Activated CD4-positive, alpha-beta memory T cell treated with anti-CD3 and anti-CD28 coated beads, Interleukin-2, amount 10 ng/mL, durations not matched to agents 7 days and 5 days (primary cell): ENCODE measurements around the gene LAMC1. TPM values are rescaled to one million over a fixed set of nuclear protein-coding genes. Genes with fewer than 3 reads are reported as not detected.

Experiments used
- CTCF ChIA-PET: fragments of 350-600 bp; sonication (Branson Sonifier 250); formaldehyde crosslinking; loops from one replicate; lab custom pipeline; 2021; ENCODE audit warnings: antibody characterized with exemption, inconsistent platforms; lab: Charles Lee
- POLR2A ChIA-PET: fragments of 350-600 bp; sonication (Branson Sonifier 250); formaldehyde crosslinking; loops from one replicate; lab custom pipeline; 2021; ENCODE audit warnings: antibody characterized with exemption; lab: Charles Lee
- DNase-seq: peaks from one replicate; pipeline ENCODE4 v3.0.0-alpha.2; 2020
- H3K27ac Mint-ChIP-seq: one replicate; pipeline ENCODE4 v1.8.0; 2021; ENCODE audit warnings: mild to moderate bottlenecking, mixed read lengths
- H3K27me3 Mint-ChIP-seq: one replicate; pipeline ENCODE4 v1.8.0; 2021; ENCODE audit warnings: mixed read lengths
- H3K36me3 Mint-ChIP-seq: one replicate; pipeline ENCODE4 v1.8.0; 2021; ENCODE audit warnings: low read depth, mixed read lengths
- H3K4me1 Mint-ChIP-seq: one replicate; pipeline ENCODE4 v1.8.0; 2021; ENCODE audit warnings: mixed read lengths
- H3K4me3 Mint-ChIP-seq: one replicate; pipeline ENCODE4 v1.8.0; 2021; ENCODE audit warnings: mild to moderate bottlenecking, mixed read lengths
- H3K9me3 Mint-ChIP-seq: one replicate; pipeline ENCODE4 v1.8.0; 2021; ENCODE audit warnings: mixed read lengths
- total RNA-seq, 2 experiments: library from RNA; stranded (reverse); gene quantifications; one replicate each; pipeline ENCODE4 v1.2.3, GENCODE V29; 2021

LAMC1 gene
- total RNA-seq, 2 experiments from 2014 or later, result 0.53 TPM; not detected in 1

GRCh38 chr1:183000167-183000962, 22.9 kb upstream of the LAMC1 start:
- Mint-ChIP-seq H3K4me1 (peaks cover 6% of the 10 kb centered on the region), H3K27ac (no peak overlapping the region), H3K27me3 (peaks cover 20% of the 10 kb centered on the region), H3K4me3 (no peak overlapping the region), H3K9me3 (no peaks in the 10 kb centered on the region), H3K36me3 (no peaks in the 10 kb centered on the region)
- no peak for DNase-seq
- ChIA-PET CTCF (no interaction called here), POLR2A (no interaction called here)

- no peak for DNase-seq
- Mint-ChIP-seq H3K27me3 (peaks cover 23% of the 10 kb centered on the region), H3K36me3 (no peaks in the 10 kb centered on the region), H3K27ac (no peak overlapping the region), H3K4me1 (no peaks in the 10 kb centered on the region), H3K4me3 (no peak overlapping the region), H3K9me3 (no peaks in the 10 kb centered on the region)
- POLR2A ChIA-PET, result no interaction called here
- CTCF ChIA-PET, result no interaction called here
Observed at GRCh38 chr1:183002267-183002666, 21.0 kb upstream of the LAMC1 start.

GRCh38 chr1:183002797-183003196, 20.4 kb upstream of the LAMC1 start:
- ChIA-PET CTCF (no interaction called here), POLR2A (no interaction called here)
- H3K9me3 Mint-ChIP-seq, result no peaks in the 10 kb centered on the region
- no peaks in the 10 kb centered on the region for H3K36me3 Mint-ChIP-seq
- H3K27ac Mint-ChIP-seq, result no peak overlapping the region
- DNase-seq, result no peak
- no peaks in the 10 kb centered on the region for H3K4me1 Mint-ChIP-seq
- peaks cover 21% of the 10 kb centered on the region for H3K27me3 Mint-ChIP-seq
- H3K4me3 Mint-ChIP-seq, result no peak overlapping the region

GRCh38 chr1:183003203-183003602, 20.0 kb upstream of the LAMC1 start:
- H3K9me3 Mint-ChIP-seq, result no peaks in the 10 kb centered on the region
- DNase-seq, result no peak
- ChIA-PET CTCF (no interaction called here), POLR2A (no interaction called here)
- H3K4me1 Mint-ChIP-seq, result no peaks in the 10 kb centered on the region
- no peak overlapping the region for H3K27ac Mint-ChIP-seq
- H3K27me3 Mint-ChIP-seq, result peaks cover 18% of the 10 kb centered on the region
- no peaks in the 10 kb centered on the region for H3K36me3 Mint-ChIP-seq
- no peak overlapping the region for H3K4me3 Mint-ChIP-seq

- H3K4me3 Mint-ChIP-seq, result no peak overlapping the region
- H3K27ac Mint-ChIP-seq, result no peak overlapping the region
- no peaks in the 10 kb centered on the region for H3K36me3 Mint-ChIP-seq
- peaks cover 17% of the 10 kb centered on the region for H3K27me3 Mint-ChIP-seq
- DNase-seq, result no peak
- ChIA-PET CTCF (no interaction called here), POLR2A (no interaction called here)
- no peaks in the 10 kb centered on the region for H3K4me1 Mint-ChIP-seq
- no peaks in the 10 kb centered on the region for H3K9me3 Mint-ChIP-seq
Observed at GRCh38 chr1:183004141-183004540, 19.1 kb upstream of the LAMC1 start.

- DNase-seq, result no peak
- Mint-ChIP-seq H3K27ac (no peak overlapping the region), H3K27me3 (peaks cover 9% of the 10 kb centered on the region), H3K9me3 (peaks cover 3% of the 10 kb centered on the region), H3K4me3 (no peak overlapping the region), H3K4me1 (no peaks in the 10 kb centered on the region), H3K36me3 (no peaks in the 10 kb centered on the region)
- ChIA-PET POLR2A (no interaction called here), CTCF (no interaction called here)
Observed at GRCh38 chr1:183011859-183012258, 11.4 kb upstream of the LAMC1 start.

GRCh38 chr1:183012301-183012994, 10.8 kb upstream of the LAMC1 start:
- Mint-ChIP-seq H3K36me3 (no peaks in the 10 kb centered on the region), H3K4me1 (no peaks in the 10 kb centered on the region), H3K27ac (no peak overlapping the region), H3K4me3 (no peak overlapping the region), H3K27me3 (peaks cover 9% of the 10 kb centered on the region), H3K9me3 (peaks cover 3% of the 10 kb centered on the region)
- ChIA-PET POLR2A (no interaction called here), CTCF (no interaction called here)
- no peak for DNase-seq

GRCh38 chr1:183019139-183019740, 4.0 kb upstream of the LAMC1 start:
- H3K27me3 Mint-ChIP-seq, result peaks cover 41% of the 10 kb centered on the region
- ChIA-PET POLR2A (no interaction called here), CTCF (no interaction called here)
- H3K36me3 Mint-ChIP-seq, result no peaks in the 10 kb centered on the region
- H3K4me3 Mint-ChIP-seq, result no peak overlapping the region
- no peaks in the 10 kb centered on the region for H3K9me3 Mint-ChIP-seq
- peaks cover 13% of the 10 kb centered on the region for H3K4me1 Mint-ChIP-seq
- no peak for DNase-seq
- no peak overlapping the region for H3K27ac Mint-ChIP-seq

- Mint-ChIP-seq H3K27me3 (peaks cover 46% of the 10 kb centered on the region), H3K27ac (no peak overlapping the region), H3K4me3 (no peak overlapping the region), H3K36me3 (no peaks in the 10 kb centered on the region), H3K9me3 (no peaks in the 10 kb centered on the region), H3K4me1 (peaks cover 18% of the 10 kb centered on the region)
- no peak for DNase-seq
- ChIA-PET CTCF (interaction anchor here (0.7 kb wide), 1 partner anchor 249 kb away, joined by 3 read pairs; no protein-coding TSS in a partner anchor), POLR2A (no interaction called here)
Observed at GRCh38 chr1:183019860-183020259, 3.4 kb upstream of the LAMC1 start.

- POLR2A ChIA-PET, result no interaction called here
- Mint-ChIP-seq H3K4me3 (peak overlapping the region; percentile 2), H3K36me3 (no peaks in the 10 kb centered on the region), H3K27me3 (peaks cover 60% of the 10 kb centered on the region), H3K27ac (no peak overlapping the region), H3K4me1 (peaks cover 18% of the 10 kb centered on the region), H3K9me3 (no peaks in the 10 kb centered on the region)
- no peak for DNase-seq
- CTCF ChIA-PET, result interaction anchor here (0.6 kb wide), 1 partner anchor 473 kb away, joined by 4 read pairs; no protein-coding TSS in a partner anchor
Observed at GRCh38 chr1:183021405-183022201, 1.6 kb upstream of the LAMC1 start.

GRCh38 chr1:183022202-183023145, 746 bp upstream of the LAMC1 start:
- Mint-ChIP-seq H3K27ac (no peak overlapping the region), H3K36me3 (no peaks in the 10 kb centered on the region), H3K9me3 (no peaks in the 10 kb centered on the region), H3K27me3 (peaks cover 64% of the 10 kb centered on the region), H3K4me3 (peak overlapping the region; percentile 41), H3K4me1 (peaks cover 18% of the 10 kb centered on the region)
- DNase-seq, result peak; percentile 27
- ChIA-PET CTCF (no interaction called here), POLR2A (no interaction called here)
